Lower leg skin (tissue), 3 donors: ENCODE measurements around the gene WFDC12.

ENCODE experiments used
- CTCF ChIP-seq, 3 donors: fragments of 450-650 bp; IDR thresholded peaks; one replicate each; pipeline ENCODE4 v1.5.1; 2016; ENCODE audit warnings: antibody characterized with exemption in 3 of 3, mild to moderate bottlenecking in 3 of 3, moderate library complexity in 2 of 3
- POLR2A ChIP-seq, 2 donors: fragments of 450-650 bp; IDR thresholded peaks; one replicate each; pipeline ENCODE4 v1.6.1; 2016 to 2017; ENCODE audit warnings: antibody characterized with exemption in 2 of 2, mild to moderate bottlenecking in 1 of 2, moderate library complexity in 1 of 2

DNA sequence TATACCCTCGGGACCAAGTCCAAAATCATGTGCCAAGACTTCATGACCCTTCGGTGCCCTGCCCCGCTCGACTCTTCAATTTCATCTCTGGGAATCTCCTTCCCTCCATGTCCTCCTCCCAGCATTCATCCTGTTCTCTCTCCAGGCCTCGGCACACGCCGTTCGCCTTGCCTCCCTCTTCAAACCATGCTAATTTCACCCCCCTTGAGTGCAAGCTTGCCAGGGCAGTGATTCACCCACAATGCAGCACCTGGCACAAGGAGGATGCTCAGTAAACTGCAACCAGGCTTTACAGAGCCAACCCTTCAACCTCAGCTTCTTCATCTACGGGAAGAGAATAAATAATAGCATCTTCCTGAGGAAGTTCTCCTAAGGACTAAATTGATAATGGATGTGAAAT is 27.5 kb downstream of the WFDC12 start:
- TF ChIP-seq CTCF (IDR thresholded peaks at IDR 0.05) (no peak), POLR2A (IDR thresholded peaks at IDR 0.05) (no peak)
